Fibroblast of lung (primary cell): ENCODE results near the gene KRT3. TPM values are rescaled to one million over a fixed set of nuclear protein-coding genes. Genes with fewer than 3 reads are reported as not detected.

Source experiments
- DNase-seq, 2 donors: peaks; one replicate each; pipeline versions ENCODE4 v3.0.0 to v3.0.0-alpha.2; 2010; ENCODE audit warnings: low read depth in 2 of 2
- H2AFZ ChIP-seq: 2 replicates; pipeline ENCODE4 v1.5.1; 2012; ENCODE audit warnings: low read length, control low read depth, inconsistent platforms
- H3K27ac ChIP-seq: 2 replicates; pipeline ENCODE4 v1.5.1; 2011; ENCODE audit warnings: low read length, control low read depth; ENCODE audit not compliant: insufficient read depth
- H3K27me3 ChIP-seq: 2 replicates; pipeline ENCODE4 v1.5.1; 2011; ENCODE audit warnings: mild to moderate bottlenecking, low read length; ENCODE audit not compliant: control insufficient read depth, insufficient read depth
- H3K36me3 ChIP-seq: 2 replicates; pipeline ENCODE4 v1.5.1; 2011; ENCODE audit warnings: low read length; ENCODE audit not compliant: control insufficient read depth, insufficient read depth
- H3K4me1 ChIP-seq: 2 replicates; pipeline ENCODE4 v1.5.1; 2011; ENCODE audit warnings: low read length; ENCODE audit not compliant: control insufficient read depth, insufficient read depth; ENCODE audit errors: extremely low read depth
- H3K4me2 ChIP-seq: 2 replicates; pipeline ENCODE4 v1.5.1; 2011; ENCODE audit warnings: low read length, control low read depth; ENCODE audit not compliant: insufficient read depth; ENCODE audit errors: extremely low read depth
- H3K4me3 ChIP-seq, 4 experiments: fragments of 200-600 bp in 1 of 4; sonication (generic) in 1 of 4; replicated peaks in 1 of 4; 2 replicates each; pipeline ENCODE4 v1.5.1; 2011 to 2016; ENCODE audit warnings: low read length in 4 of 4, low read depth in 3 of 4, mild to moderate bottlenecking in 3 of 4, control low read depth in 2 of 4, inconsistent platforms in 1 of 4, mixed read lengths in 1 of 4; ENCODE audit not compliant: insufficient read depth in 1 of 4; ENCODE audit errors: control extremely low read depth in 1 of 4
- H3K79me2 ChIP-seq: 2 replicates; pipeline ENCODE4 v1.5.1; 2012; ENCODE audit warnings: mild to moderate bottlenecking, low read length, inconsistent platforms; ENCODE audit not compliant: control insufficient read depth, insufficient read depth
- H3K9ac ChIP-seq: 2 replicates; pipeline ENCODE4 v1.5.1; 2011; ENCODE audit warnings: mild to moderate bottlenecking, low read length, control low read depth; ENCODE audit not compliant: insufficient read depth
- H3K9me3 ChIP-seq: 2 replicates; pipeline ENCODE4 v1.5.1; 2012; ENCODE audit warnings: low read depth, low read length; ENCODE audit not compliant: control insufficient read depth, insufficient read depth
- H4K20me1 ChIP-seq: 2 replicates; pipeline ENCODE4 v1.5.1; 2011; ENCODE audit warnings: low read length; ENCODE audit not compliant: control insufficient read depth, insufficient read depth; ENCODE audit errors: extremely low read depth
- CTCF ChIP-seq, 2 donors: IDR thresholded peaks in 1 of 2; conservative IDR thresholded peaks in 1 of 2; 1 replicate in 1 of 2; 2 replicates in 1 of 2; pipeline ENCODE4 v1.5.1; 2011 to 2012; ENCODE audit warnings: low read length in 2 of 2, control low read depth in 1 of 2, inconsistent platforms in 1 of 2, low read depth in 1 of 2, mild to moderate bottlenecking in 1 of 2
- EZH2 ChIP-seq: IDR thresholded peaks from 2 replicates; pipeline ENCODE4 v1.5.1; 2012; ENCODE audit warnings: low read length, control low read depth, mild to moderate bottlenecking; ENCODE audit errors: missing control alignments
- polyA plus RNA-seq, 2 donors: library from polyadenylated mRNA; depleted of rRNA in 1 of 2; stranded (reverse) in 1 of 2; unstranded in 1 of 2; fragments of >200 nt; gene quantifications; 2 replicates each; pipeline ENCODE4 v1.2.1, GENCODE V29; 2011 to 2012; ENCODE audit warnings: missing spikeins in 1 of 2
- total RNA-seq: library from RNA; depleted of rRNA; stranded (reverse); fragments of >200 nt; gene quantifications from 2 replicates; pipeline ENCODE4 v1.2.1, GENCODE V29; 2014

Gene KRT3
- total and polyA plus RNA-seq, 2 donors (not counting 1 experiment from before 2014, with no cell fraction given), result not detected

- H3K36me3 ChIP-seq, result no peaks in the 10 kb centered on the region
- no peaks in the 10 kb centered on the region for H3K9me3 ChIP-seq
- H3K27me3 ChIP-seq, result peaks cover 7% of the 10 kb centered on the region
- H2AFZ ChIP-seq, result no peak overlapping the region
- H3K4me3 ChIP-seq, result no peak overlapping the region
- no peak overlapping the region for H3K9ac ChIP-seq
- no peak overlapping the region for H3K4me2 ChIP-seq
- TF ChIP-seq CTCF (conservative IDR thresholded peaks at IDR 0.05 in 1 of 2, IDR thresholded peaks at IDR 0.05 in 1 of 2; ENCODE audit: low read depth in 1 of 2, low read length in 2 of 2), result no peak
- TF ChIP-seq EZH2, result no peak
- H3K27ac ChIP-seq, result no peak overlapping the region
- DNase-seq, result no peak
- no peaks in the 10 kb centered on the region for H3K79me2 ChIP-seq
- no peaks in the 10 kb centered on the region for H4K20me1 ChIP-seq
- H3K4me1 ChIP-seq, result no peaks in the 10 kb centered on the region
Observed at GRCh38 chr12:52768479-52769200, 27.3 kb downstream of the KRT3 start.

GRCh38 chr12:52767427-52767826, 28.5 kb downstream of the KRT3 start:
- Histone ChIP-seq H2AFZ (no peak overlapping the region), H3K9me3 (no peaks in the 10 kb centered on the region), H3K4me2 (no peak overlapping the region), H3K4me3 (no peak overlapping the region), H3K36me3 (no peaks in the 10 kb centered on the region), H3K27ac (no peak overlapping the region), H3K27me3 (peaks cover 5% of the 10 kb centered on the region), H3K79me2 (no peaks in the 10 kb centered on the region), H3K9ac (no peak overlapping the region), H3K4me1 (no peaks in the 10 kb centered on the region), H4K20me1 (no peaks in the 10 kb centered on the region)
- no peak for TF ChIP-seq CTCF (conservative IDR thresholded peaks at IDR 0.05 in 1 of 2, IDR thresholded peaks at IDR 0.05 in 1 of 2; ENCODE audit: low read depth in 1 of 2, low read length in 2 of 2)
- TF ChIP-seq EZH2, result no peak
- no peak for DNase-seq

- no peak overlapping the region for H3K27ac ChIP-seq
- no peak overlapping the region for H3K4me3 ChIP-seq
- H3K36me3 ChIP-seq, result no peaks in the 10 kb centered on the region
- DNase-seq, result no peak
- H3K4me1 ChIP-seq, result no peaks in the 10 kb centered on the region
- H3K79me2 ChIP-seq, result no peaks in the 10 kb centered on the region
- no peaks in the 10 kb centered on the region for H3K9me3 ChIP-seq
- no peak overlapping the region for H3K4me2 ChIP-seq
- no peak overlapping the region for H3K9ac ChIP-seq
- TF ChIP-seq EZH2, result no peak
- no peak for TF ChIP-seq CTCF (conservative IDR thresholded peaks at IDR 0.05 in 1 of 2, IDR thresholded peaks at IDR 0.05 in 1 of 2; ENCODE audit: low read depth in 1 of 2, low read length in 2 of 2)
- peaks cover 3% of the 10 kb centered on the region for H3K27me3 ChIP-seq
- no peaks in the 10 kb centered on the region for H4K20me1 ChIP-seq
- no peak overlapping the region for H2AFZ ChIP-seq
Observed at GRCh38 chr12:52767020-52767379, 28.9 kb downstream of the KRT3 start.
